Mucosa of descending colon (tissue), 3 donors: Measurements from ENCODE around the gene FTHL17. TPM values are rescaled to one million over a fixed set of nuclear protein-coding genes. Genes with fewer than 3 reads are reported as not detected.

Experiments
- ATAC-seq: fragments of 200-7000 bp; cut with Tn5 transposase; one replicate; pipeline ENCODE4 v1.9.1; 2020; ENCODE audit warnings: mild to moderate bottlenecking, moderate library complexity
- DNase-seq, 3 donors: peaks; one replicate each; pipeline ENCODE4 v3.0.0-alpha.2; 2020
- H3K36me3 ChIP-seq: fragments of 200-600 bp; one replicate; pipeline ENCODE4 v1.8.0; 2021; ENCODE audit warnings: low read depth, mild to moderate bottlenecking
- H3K4me1 ChIP-seq: fragments of 200-600 bp; one replicate; pipeline ENCODE4 v1.8.0; 2021; ENCODE audit warnings: low read depth, mild to moderate bottlenecking
- H3K4me3 ChIP-seq: fragments of 200-600 bp; one replicate; pipeline ENCODE4 v1.8.0; 2021; ENCODE audit warnings: mild to moderate bottlenecking
- H3K9me3 ChIP-seq: fragments of 200-600 bp; one replicate; pipeline ENCODE4 v1.8.0; 2021; ENCODE audit warnings: mild to moderate bottlenecking
- CTCF ChIP-seq: fragments of 200-600 bp; IDR thresholded peaks from one replicate; pipeline ENCODE4 v1.8.0; 2022; ENCODE audit warnings: antibody characterized with exemption, mild to moderate bottlenecking
- intact Hi-C, 2 donors: fragments of 100-400 bp; cut with DNase I in 1 of 2; cut with micrococcal nuclease in 1 of 2; formaldehyde crosslinking; loops; one replicate each; pipeline versions ENCODE4 v1.11.0 to v1.11.1; 2022; cut with DNase I, micrococcal nuclease
- total RNA-seq, 3 donors: library from RNA; stranded (reverse); fragmentation: NEBNext Ultra II Directional in 2 of 3; extraction: Animal tissue kit (Norgen Biotek cat#: 25700) in 2 of 3; gene quantifications; one replicate each; pipeline versions ENCODE4 v1.2.1 to v1.2.4, GENCODE V29; 2021 to 2023
- donor health status: DM: no; HTN: no; CAD: no; lungs with moderate emphysema.
- donor health status: DM: no; HTN: no; CAD: no.
- donor health status: DM: no; HTN: yes; CAD: no.

The FTHL17 gene
- total RNA-seq, 3 donors from 2014 or later = not detected

DNA sequence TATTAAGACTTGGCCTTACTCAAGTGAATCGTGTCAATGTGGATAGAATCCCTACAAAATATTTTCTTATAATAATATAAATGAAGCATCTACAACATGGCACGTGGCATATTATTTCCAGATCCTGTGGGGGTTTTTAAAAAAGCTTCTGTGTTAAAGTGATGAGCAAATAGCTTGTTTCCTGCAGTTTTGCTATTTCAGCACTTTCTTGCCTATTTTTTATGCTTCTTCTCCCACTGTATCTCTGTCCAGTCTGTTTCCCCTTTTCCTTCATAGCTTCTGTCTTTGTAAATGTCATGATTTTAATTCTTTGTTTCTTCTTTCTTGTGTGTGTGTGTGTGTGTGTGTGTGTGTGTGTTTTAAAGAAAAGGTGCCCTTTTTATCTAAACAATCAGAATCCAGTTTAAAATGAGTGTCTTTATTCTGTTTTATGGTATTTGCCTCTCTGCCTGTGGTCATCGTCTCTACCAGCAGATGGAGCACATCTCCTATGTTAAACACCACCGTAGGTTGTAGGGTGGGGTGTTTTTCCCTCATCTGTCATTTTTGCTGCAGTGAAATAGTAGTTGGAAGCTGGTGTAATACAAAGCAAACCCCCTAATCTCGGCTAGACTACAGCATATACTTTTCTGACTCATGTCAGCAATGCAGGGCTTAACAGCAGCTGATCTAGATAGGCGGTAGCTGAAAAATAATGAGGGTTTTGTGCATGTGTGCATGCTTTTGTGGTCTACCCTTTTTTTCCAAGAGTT, 33.1 kb downstream of the FTHL17 start:
- no peaks in the 10 kb centered on the region for H3K9me3 ChIP-seq
- intact Hi-C loops = loop anchor here in 1 of 2 donors (10.0 kb wide), 1 partner anchor 616 kb away; no protein-coding TSS in a partner anchor
- no peak overlapping the region for H3K4me3 ChIP-seq
- DNase-seq = peak in 1 of 3 donors; percentile 63
- no peaks in the 10 kb centered on the region for H3K36me3 ChIP-seq
- H3K4me1 ChIP-seq = no peaks in the 10 kb centered on the region
- ATAC-seq = peak; percentile 57
- TF ChIP-seq CTCF = no peak

GRCh38 chrX:31036895-31037294, 34.9 kb downstream of the FTHL17 start:
- Histone ChIP-seq H3K36me3 (no peaks in the 10 kb centered on the region), H3K4me3 (no peak overlapping the region), H3K4me1 (no peaks in the 10 kb centered on the region), H3K9me3 (no peaks in the 10 kb centered on the region)
- peak; percentile 81 for ATAC-seq
- intact Hi-C loops = loop anchor here in 1 of 2 donors (10.0 kb wide), 1 partner anchor 618 kb away; no protein-coding TSS in a partner anchor
- peak in 2 of 3 donors; percentile 29 to 40 for DNase-seq
- no peak for TF ChIP-seq CTCF

GRCh38 chrX:31027351-31027750, 44.5 kb downstream of the FTHL17 start:
- DNase-seq = no peak
- Histone ChIP-seq H3K4me3 (no peak overlapping the region), H3K4me1 (no peaks in the 10 kb centered on the region), H3K9me3 (no peaks in the 10 kb centered on the region), H3K36me3 (no peaks in the 10 kb centered on the region)
- no peak for ATAC-seq
- TF ChIP-seq CTCF = no peak
- intact Hi-C loops = no loop called here

DNA sequence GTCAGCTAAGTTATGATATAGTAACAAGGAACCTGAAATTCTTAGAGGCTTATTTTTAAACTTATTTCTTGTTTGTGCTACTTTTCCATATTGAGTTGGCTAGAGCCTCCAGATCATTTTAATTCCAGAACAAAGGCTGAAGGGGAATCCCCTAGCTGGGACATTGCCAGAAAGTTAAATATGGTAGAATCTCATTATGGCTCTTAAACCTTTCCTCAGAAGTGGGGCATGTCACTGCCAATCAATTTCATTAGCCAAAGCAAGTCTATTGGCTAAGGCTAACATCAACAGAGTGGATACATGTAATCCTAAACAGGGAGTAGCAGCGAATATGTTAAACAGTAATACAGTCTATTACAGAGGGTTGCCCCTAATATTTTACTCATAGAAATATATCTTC, 47.0 kb downstream of the FTHL17 start:
- Histone ChIP-seq H3K4me1 (no peaks in the 10 kb centered on the region), H3K4me3 (no peak overlapping the region), H3K36me3 (no peaks in the 10 kb centered on the region), H3K9me3 (no peaks in the 10 kb centered on the region)
- no peak for TF ChIP-seq CTCF
- DNase-seq (no peak), ATAC-seq (no peak)
- intact Hi-C loops = no loop called here

GRCh38 chrX:31021537-31021936, 50.3 kb downstream of the FTHL17 start:
- Histone ChIP-seq H3K36me3 (no peaks in the 10 kb centered on the region), H3K4me1 (no peaks in the 10 kb centered on the region), H3K9me3 (no peaks in the 10 kb centered on the region), H3K4me3 (no peak overlapping the region)
- no peak for TF ChIP-seq CTCF
- no peak for DNase-seq
- no peak for ATAC-seq
- intact Hi-C loops = no loop called here

Other genes with a start within 250 kb of the FTHL17 start
- 10 to 100 TPM; 18.6 to 20.7 (median 20.1) TPM for gene TAB3, start 182.8 kb downstream of the FTHL17 start, total RNA-seq